ENCODE measurements around the gene RALGDS. TPM values are rescaled to one million over a fixed set of nuclear protein-coding genes. Genes with fewer than 3 reads are reported as not detected.

Gene RALGDS
- total and polyA plus RNA-seq, 2 of the 4 experiments (the other 2 are of a cell fraction): 13.1 to 36.9 TPM

- peaks cover 26% of the 10 kb centered on the region for H3K4me1 ChIP-seq (ENCODE audit: control insufficient read depth, insufficient read depth, low read length)
- H3K79me1 ChIP-seq (ENCODE audit: low read depth in 1 of 2, low read length in 2 of 2): peaks cover 19 to 44% of the 10 kb centered on the region in 2 experiments; a peak in 3 of 4 replicates
- H2BK15ac ChIP-seq (ENCODE audit: low read depth, low read length): no peak overlapping the region
- TF ChIP-seq MAZ (IDR thresholded peaks at IDR 0.05; ENCODE audit: borderline replicate concordance, low read depth, low read length) (no peak), CEBPB (IDR thresholded peaks at IDR 0.05; ENCODE audit: low read depth, low read length) (no peak), CHD1 (IDR thresholded peaks at IDR 0.05; ENCODE audit: low read depth, low read length) (no peak)
- H3K4ac ChIP-seq (ENCODE audit: low read depth, low read length): no peak overlapping the region
- no peak overlapping the region for H4K91ac ChIP-seq (ENCODE audit: insufficient read depth, low read depth, low read length)
- no peak overlapping the region for H2BK120ac ChIP-seq (ENCODE audit: low read depth, low read length)
- no peak overlapping the region for H3K27ac ChIP-seq (ENCODE audit: insufficient read depth, low read length)
- H3K9me1 ChIP-seq (ENCODE audit: insufficient read depth, low read length): peaks cover 6% of the 10 kb centered on the region; the same call in 1 of the 2 replicates
- no TSS peak for BruUV-seq (replicated peaks)
- H3K56ac ChIP-seq (ENCODE audit: extremely low read depth, insufficient read depth, low read length): no peak overlapping the region
- peaks cover 2% of the 10 kb centered on the region; the same call in 1 of the 2 replicates for H3K36me3 ChIP-seq (ENCODE audit: control insufficient read depth, insufficient read depth, low read length)
- DNase-seq: no peak
- in situ Hi-C loops (cut with MboI; ENCODE audit: low sequenced_read_pairs): no loop called here
- no peak overlapping the region for H3K23ac ChIP-seq (ENCODE audit: low read depth, low read length)
- dilution Hi-C loops (cut with HindIII; ENCODE audit: low sequenced_read_pairs, unreplicated experiment): no loop called here
- no peak overlapping the region for H4K5ac ChIP-seq (ENCODE audit: low read depth, low read length)
- H3K27me3 ChIP-seq (ENCODE audit: control insufficient read depth, insufficient read depth, low read length): no peaks in the 10 kb centered on the region
- no peak overlapping the region for H2AK9ac ChIP-seq (replicated peaks; ENCODE audit: low read depth, low read length, poor library complexity)
- ATAC-seq (ENCODE audit: low read depth): no peak
- no peak overlapping the region for H3K18ac ChIP-seq (ENCODE audit: low read depth, low read length)
- H4K8ac ChIP-seq (ENCODE audit: low read depth in 2 of 2, low read length in 2 of 2): no peak overlapping the region
- no peak overlapping the region for H2AK5ac ChIP-seq (ENCODE audit: low read depth, low read length)
- intact Hi-C loops (cut with micrococcal nuclease): no loop called here
- CTCF ChIA-PET: interaction anchor here (0.6 kb wide), 1 partner anchor 764 kb away, joined by 5 read pairs; no protein-coding TSS in a partner anchor
- H3K9me3 ChIP-seq (ENCODE audit: control insufficient read depth, insufficient read depth, low read length): no peaks in the 10 kb centered on the region
- no peak overlapping the region for H3K9ac ChIP-seq (ENCODE audit: low read depth, low read length)
- H2BK20ac ChIP-seq (ENCODE audit: low read depth, low read length): no peak overlapping the region
- H2AFZ ChIP-seq (replicated peaks; ENCODE audit: low read length, poor library complexity): no peak overlapping the region
- peaks cover 59% of the 10 kb centered on the region for H4K20me1 ChIP-seq (ENCODE audit: insufficient read depth, low read length)
- H3K4me2 ChIP-seq (ENCODE audit: low read depth, low read length): no peak overlapping the region
- POLR2A ChIA-PET (ENCODE audit: unreplicated experiment): no interaction called here
- no peak overlapping the region for H3K14ac ChIP-seq (replicated peaks; ENCODE audit: low read depth, low read length)
- H2BK5ac ChIP-seq (ENCODE audit: low read depth, low read length, poor library complexity, severe bottlenecking): no peak overlapping the region
- no peak overlapping the region for H3K4me3 ChIP-seq (ENCODE audit: insufficient read depth, low read depth, low read length)
- 94% methylated on average over 15 of the region's 29 CpGs; no CpG with 5 or more reads in 1 of the 2 experiments for WGBS, 2 experiments (ENCODE audit: extremely low coverage in 2 of 2, insufficient read length in 1 of 2)
These were observed 8.2 kb upstream of the RALGDS start for GRCh38 chr9:133129001-133129795.

All from IMR-90 (cell line).